GM18858 (cell line): ENCODE measurements around the gene GALNT17.

ENCODE experiments used
- ATAC-seq: cut with Tn5 transposase; IDR thresholded peaks from one replicate; pipeline ENCODE4 v1.9.1; 2021; ENCODE audit not compliant: unreplicated experiment

Gene GALNT17

DNA sequence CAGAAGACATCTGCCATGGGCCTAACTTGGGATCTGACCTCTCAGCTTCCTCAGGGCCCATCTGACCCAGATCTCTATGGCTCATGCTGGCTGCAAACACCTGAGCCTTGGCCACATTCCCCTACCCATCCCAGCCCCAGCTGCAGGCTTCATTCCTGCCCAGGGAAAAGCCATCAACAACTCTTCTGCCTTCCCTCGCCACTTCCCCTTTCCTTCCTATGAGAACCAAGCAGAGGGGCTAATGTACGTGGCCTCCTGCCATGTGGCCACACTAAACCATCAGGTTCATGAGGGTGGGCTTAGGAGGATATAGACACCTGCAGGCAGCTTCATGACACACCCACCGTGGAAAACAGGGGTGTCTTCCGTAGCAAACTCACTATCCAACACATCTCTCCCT, 312.2 kb downstream of the GALNT17 start:
- ATAC-seq: no peak

DNA sequence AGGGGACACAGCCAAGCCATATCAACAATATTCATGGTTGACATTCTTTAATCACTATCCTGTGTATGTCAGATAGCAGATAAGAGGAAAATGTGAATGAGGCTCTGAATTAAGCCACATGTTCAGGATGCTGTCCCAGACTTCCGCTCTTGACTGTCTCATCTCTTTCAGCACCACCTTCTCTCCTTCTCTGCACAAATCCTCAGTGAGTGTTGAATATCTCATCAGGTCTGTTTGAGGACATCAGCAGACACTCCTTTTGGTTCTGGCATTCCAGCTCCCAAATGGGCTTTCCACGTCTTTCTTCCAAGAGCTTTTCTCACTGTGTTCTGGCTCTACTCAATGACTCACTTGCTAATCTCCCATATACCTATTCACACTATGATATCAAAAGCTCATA, 321.7 kb downstream of the GALNT17 start:
- ATAC-seq: no peak

DNA sequence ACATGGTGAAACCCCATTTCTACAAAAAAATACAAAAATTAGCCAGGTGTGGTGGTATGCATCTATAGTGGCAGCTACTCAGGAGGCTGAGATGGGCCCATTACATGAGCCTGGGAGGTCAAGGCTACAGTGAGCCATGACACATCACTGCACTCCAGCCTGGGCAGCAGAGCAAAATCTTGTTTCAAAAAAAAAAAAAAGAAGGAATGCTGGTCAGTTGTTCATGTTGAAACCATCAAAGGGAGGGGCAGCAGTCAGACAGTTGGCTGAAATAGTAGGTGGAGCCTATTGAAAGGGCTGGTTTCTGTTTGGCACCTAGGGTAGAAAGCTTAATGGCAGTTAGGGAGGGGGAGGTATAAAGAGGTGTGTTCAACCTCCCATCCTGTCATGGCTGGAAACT, 323.0 kb downstream of the GALNT17 start:
- ATAC-seq: no peak

DNA sequence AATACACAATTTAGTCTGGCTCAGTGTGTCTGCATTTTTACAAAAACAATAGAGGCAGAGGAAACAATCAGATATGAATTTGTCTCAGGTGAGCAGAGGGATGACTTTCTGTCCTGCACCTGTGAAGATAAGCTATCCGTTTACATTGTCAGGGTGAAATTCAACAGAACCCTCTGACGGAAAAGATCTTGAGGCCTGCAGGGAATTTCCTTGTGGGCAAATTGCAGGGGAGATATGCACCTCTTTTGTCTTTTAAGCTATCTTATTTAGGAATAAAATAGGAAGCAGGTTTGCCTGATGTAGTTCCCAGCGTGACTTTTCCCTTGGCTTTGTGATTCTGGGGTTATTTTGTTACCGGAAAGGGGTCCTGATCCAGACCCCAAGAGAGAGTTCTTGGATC, 325.1 kb downstream of the GALNT17 start:
- ATAC-seq: no peak

DNA sequence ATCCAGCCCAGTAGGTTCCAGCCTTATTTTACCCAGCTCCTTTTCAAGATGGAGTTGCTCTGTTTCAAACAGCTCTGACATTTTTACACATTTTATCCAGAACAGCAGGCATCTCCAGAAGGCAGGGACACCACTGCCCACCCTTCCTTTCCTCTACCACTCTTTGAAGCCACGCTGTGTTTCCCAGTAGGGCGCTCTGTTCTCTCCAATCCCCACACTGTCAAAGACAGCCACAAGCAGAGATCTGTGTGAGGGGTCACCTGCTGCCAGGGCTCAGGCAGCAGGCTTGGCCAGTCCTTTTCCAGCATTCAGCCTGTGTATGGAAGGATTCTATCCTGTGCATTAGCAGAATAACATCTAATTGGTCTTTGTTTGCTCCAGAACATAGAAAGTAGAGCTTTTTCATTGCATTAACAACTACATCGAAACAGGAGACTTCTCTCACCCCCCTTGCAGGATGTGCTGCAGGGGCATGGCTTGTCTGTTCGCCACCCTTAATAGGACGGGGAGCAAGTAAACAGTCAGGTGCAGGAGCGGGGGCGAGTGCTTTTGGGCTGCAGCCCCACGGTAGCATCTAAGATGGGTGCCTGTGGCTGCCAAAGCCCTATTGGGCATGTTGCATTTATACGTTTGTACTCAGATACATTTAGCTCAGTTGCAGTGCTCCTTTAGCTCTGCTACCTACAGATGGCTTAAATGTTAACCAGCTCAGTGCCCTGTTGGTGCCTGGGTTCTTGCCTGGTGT, 326.1 kb downstream of the GALNT17 start:
- ATAC-seq: no peak

DNA sequence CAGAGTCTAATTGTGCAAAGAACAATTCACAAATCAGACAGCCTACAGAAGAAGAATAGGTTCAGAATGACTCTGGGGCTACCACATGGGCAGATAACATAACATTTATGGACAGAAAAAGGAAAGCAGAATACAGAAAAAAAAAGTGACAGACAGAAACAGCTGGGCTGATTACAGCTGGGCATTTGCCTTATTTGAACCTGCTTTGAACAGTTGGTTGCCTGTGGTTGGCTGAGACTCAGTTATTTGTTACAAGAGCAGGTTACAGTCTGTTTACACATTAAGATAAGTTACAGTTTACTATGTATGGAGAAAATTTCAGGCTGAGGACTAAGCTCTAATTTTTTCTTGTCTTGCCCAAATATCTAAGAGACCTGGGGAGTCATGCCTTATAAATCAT, 327.2 kb downstream of the GALNT17 start:
- ATAC-seq: no peak

DNA sequence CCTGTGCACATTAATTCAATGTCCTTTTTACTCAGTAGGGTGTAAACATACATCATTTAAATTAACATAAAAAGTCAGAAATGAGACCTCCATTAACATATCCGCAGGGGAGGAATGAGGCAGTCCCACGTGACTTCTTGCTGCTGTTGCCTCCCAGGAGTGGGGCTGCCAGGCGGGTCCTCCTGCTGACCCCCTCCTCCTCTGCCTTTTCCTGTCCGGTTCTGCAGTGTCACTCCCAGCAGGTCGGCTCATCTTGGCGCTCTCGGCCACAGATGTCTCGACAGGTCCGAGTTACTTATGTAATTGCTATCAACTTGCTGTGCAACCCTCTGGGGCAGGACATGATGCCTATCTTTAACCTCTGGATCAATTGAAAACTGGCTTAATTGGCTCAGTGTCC, 329.6 kb downstream of the GALNT17 start:
- no peak for ATAC-seq

DNA sequence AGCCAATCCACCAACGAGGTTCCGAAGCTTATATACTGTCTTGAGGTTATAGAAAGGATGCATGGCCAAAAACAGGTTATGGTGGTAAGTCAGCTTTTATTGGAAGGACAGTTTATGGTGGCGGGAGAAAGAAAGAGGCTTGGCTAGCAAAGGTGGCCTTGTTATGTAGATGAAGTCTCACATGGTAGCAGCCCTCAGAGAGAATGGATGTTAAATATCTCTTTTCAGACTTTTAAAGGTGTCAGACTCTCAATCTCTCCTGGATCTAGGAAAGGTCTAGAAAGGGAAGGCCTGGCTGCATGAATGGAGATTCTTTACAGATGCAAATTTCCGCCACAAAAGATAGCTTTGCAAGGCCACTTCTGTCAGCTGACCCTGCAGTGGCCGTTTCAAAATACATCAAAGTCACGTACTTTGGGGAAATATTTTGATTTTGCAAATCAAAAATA, 333.8 kb downstream of the GALNT17 start:
- ATAC-seq: no peak

DNA sequence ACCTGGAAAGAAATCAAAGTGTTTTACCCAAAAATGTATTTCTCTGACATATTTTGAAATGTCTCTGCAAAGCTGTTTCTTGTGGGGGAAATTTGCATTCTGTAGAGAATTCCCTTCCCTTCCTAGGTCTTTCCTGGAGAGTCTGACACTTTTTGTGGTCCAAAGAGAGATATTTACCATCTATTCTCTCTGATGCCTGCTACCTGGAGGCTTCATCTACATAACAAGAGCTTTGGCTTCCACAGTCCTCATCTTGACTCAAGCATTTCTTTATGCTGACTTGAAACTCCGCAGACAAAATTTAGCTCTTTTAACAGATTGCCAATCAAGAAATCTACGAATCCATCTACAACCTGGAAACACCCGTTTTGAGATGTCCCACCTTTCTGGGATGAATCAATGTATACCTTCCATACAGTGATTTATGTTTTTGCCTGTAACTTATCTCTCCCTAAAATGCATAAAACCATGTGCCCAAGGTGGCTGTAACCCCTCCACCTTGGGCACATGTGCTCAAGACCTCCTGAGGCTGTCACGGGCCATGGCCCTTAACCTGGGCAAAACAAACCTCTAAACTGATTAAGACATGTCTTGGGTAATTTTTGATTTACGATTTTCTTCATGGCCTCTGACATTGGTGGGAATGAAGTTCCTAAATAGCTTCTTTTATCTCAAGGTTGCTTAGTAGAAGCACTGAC, 334.7 kb downstream of the GALNT17 start:
- ATAC-seq: no peak

DNA sequence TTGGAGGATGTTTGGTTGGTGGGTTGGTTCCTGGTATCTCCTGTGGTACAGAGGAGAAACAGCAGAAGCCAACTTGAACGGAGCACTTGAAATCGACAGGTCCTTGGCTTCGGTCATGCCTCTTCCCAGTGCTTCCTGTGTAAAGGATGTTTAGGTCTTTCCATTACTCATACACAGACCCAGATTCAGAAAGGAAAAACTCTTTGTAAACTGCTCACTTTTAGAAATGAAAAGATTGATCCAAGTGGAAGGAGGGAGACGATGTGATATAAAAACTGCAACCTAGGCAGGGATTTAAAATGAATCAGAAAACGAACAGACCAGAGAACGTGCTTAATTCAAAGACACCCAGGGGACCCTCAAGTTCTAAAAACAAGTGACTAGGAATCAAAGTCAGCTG, 338.4 kb downstream of the GALNT17 start:
- ATAC-seq: no peak

DNA sequence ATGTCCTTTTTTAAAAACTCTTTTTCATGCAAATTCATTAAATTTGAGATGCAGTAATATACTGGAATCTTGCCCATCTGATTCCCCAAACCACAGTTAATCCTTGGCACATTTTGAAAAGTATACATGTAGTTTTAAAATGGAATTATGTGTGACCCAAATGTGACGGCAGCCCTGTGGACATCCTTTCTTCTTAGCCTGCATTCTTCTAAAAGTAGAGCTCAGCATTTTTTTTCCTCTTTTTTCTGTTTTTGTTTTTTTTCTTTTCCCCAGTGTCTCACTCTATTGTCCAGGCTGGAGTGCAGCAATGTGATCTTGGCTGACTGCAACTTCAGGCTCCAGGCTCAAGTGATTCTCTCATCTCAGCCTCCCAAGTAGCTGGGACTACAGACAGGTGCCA, 338.9 kb downstream of the GALNT17 start:
- no peak for ATAC-seq

DNA sequence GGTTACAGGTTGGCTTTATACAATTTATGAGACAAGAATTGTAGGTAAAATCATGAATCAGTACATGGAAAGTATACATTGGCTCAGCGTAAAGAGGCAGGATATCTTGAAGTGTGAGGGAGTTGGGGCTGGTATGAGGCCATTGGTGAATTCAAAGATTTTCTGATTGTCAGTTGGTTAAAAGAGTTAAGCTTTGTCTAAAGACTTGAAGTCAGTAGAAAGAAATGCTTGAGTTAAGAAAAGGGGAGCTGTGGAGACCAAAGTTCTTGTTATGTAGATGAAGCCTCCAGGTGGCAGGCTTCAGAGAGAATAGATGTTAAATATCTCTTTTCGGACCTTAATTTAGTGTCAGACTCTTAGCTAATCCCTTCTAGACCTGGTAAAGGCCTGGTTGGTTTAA, 341.0 kb downstream of the GALNT17 start:
- ATAC-seq: no peak

DNA sequence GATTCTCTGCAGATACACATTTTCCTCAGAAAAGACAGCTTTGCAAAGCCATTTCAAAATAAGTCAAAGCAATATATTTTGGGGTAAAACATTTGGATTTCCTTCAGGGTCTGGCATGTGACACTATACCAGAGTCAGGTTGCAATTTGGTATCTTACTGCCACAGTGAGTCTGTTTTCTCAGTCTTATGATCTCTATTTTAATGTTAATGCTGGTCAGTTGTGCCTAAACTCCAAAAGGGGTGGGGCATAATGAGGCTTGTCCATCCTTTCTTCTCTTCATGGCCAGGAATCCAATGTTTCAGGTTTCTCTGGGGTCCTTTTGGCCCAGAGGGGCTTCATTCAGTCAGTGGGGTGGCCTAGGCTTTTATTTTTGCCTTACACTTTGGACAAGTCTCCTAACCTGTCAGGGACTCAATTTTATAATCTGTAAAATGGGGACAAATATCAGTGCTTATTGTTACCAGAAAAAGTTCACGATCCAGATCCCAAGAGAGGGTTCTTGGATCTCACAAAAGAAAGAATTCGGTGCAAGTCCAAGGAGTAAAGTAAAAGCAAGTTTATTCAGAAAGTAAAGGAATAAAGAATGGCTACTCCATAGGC, 341.5 kb downstream of the GALNT17 start:
- ATAC-seq: no peak

DNA sequence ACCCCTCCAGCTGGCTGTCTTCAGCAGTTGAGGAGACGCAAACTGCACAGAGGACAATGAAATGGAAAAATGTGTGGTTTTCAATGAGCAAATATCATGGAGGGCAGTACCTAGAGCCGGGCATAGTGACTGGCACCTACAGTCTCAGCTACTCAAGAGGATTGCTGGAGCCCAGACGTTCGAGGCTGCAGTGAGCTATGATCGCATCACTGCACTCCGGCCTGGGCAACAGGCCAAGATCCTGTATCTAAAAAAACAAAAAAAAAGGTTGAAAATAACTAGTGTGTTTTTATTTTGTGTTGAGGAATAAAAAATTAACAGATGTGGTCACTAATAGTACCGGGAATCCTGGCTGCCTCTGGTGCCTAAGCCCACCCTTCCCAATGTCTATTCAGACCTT, 345.5 kb downstream of the GALNT17 start:
- no peak for ATAC-seq

DNA sequence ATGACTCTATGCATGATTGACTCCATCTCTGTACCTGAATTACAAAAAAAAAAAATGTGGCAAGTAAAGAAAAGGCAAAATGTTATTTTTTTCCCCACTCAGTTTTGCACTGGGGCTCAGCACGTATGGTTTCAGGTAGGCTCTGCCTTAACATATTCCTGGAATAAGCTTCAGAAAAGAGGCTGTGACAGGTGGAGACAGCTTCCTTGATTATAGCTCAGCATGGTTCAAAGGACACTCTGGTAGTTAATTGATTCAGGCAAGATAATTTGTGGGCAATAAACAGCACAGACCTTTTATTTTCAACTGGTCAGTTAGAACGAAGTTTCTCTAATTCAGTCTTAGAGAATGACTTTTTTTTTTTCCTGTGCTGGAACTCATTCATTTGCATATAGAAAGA, 347.3 kb downstream of the GALNT17 start:
- no peak for ATAC-seq

DNA sequence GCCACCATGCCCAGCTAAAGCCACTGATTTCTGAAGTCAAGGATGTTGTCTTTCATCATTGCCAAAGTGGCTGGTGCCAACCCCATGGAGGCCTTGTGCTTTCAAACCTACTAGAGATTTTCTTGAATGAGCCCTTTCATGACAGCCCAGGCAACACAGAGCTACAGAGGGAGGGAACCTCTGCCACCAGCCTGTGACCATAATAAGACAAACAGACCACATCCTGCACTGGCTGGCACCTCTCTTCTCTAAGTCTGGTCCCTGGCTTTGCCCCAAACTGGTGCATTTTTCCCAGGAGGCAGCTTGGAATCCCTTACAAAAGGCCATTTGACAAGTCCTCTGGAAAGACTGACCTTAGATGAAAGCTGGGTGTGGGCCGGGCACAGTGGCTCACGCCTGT, 348.8 kb downstream of the GALNT17 start:
- no peak for ATAC-seq

DNA sequence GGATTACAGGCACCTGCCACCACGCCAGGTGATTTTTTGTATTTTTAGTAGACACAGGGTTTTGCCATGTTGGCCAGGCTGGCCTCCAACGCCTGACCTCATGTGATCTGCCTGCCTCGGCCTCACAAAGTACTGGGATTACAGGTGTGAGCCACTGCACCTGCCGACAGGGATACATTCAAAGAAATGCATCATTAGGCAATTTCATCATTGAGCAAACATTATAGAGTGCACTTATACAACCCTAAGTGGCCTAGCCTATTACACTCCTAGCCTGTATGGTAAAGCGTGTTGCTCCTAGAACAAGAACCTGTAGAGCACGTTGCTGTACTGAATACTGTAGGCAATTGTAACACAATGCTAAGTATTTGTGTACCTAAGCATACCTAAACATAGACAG, 350.3 kb downstream of the GALNT17 start:
- no peak for ATAC-seq

DNA sequence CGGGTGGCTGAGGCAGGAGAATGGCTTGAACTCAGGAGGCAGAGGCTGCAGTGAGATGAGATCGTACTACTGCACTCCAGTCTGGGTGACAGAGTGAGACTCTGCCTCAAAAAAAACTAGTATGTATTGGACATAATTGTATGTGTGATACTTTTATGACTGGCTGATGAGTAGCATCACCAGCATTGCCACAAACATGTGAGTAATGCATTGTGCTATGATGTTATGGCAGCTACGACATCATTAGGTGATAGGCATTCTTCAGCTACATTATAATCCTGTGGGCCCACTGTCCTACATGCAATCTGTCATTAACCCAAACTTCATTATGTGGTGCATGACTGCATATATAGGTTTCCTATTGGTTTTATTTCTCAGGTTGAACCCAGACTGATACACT, 352.4 kb downstream of the GALNT17 start:
- no peak for ATAC-seq

DNA sequence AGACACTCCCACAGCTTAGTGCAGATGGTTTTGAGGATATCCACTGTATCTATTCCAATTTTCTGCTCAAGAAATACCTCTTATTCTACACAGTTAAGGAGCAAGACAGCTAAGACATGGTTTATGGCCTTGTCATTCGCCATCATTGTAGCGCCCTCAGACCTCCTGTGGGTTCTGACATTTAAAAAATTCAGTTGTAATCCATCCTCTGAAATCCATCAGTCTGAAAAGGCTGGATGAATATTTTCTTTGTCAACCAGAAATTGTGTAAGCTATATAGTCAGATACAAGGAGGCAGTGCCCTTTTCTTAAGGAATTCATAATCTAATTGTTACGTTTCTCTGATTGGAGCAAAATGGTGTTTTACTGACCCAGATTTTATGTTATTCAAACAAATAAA, 353.6 kb downstream of the GALNT17 start:
- ATAC-seq: no peak

DNA sequence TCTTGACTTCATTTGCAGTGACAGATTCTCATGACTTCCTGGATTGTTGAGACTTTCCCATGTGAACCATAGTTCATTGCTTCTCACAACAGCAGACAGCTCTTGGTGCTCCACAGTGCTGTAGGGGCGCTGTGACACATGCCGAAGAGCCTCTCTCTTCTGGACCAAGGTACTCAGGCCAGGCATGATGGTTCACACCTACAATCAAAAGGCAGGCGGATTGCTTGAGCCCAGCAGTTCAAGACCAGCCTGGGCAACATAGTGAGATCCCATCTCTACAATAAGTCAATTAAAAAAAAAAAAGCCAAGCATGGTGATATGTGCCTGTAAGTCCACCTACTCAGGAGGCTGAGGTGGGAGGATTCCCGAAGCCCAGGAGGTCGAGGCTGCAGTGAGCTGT, 354.5 kb downstream of the GALNT17 start:
- ATAC-seq: no peak

DNA sequence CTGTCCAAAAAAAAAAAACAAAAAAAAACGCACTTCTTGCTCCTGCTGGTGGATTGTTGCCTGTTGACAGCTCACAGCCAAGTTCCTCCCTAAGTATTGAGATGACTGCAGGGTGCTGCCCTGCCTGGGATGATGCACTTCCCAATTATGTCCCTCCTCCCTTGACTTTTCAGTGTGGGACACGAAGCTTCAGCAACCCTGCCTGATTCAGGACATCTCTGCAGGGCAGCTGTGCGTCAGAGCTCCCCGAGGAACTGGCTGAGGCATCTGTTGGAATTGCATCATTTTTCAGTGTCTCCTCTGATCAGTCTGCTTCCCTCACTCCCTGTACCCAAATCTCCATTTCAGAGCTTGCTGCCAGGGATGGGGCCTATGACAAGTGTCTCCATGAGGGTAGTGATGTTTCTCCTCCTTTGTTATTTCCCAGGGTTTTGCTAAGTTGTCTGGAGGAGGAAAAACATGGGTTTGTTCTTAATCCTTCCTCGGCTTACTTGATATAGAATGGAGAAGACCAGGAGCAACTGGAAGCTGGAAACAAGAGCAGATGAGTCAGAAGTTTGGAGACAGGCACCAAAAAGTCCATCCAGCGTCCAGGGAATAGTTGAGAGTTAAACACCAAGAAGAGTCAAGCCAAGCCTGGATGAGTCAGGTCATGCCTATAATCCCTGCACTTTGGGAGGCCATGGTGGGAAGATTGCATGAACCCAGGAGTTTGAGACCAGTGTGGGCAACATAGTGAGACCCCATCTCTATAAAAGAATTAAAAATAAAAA, 355.1 kb downstream of the GALNT17 start:
- no peak for ATAC-seq

DNA sequence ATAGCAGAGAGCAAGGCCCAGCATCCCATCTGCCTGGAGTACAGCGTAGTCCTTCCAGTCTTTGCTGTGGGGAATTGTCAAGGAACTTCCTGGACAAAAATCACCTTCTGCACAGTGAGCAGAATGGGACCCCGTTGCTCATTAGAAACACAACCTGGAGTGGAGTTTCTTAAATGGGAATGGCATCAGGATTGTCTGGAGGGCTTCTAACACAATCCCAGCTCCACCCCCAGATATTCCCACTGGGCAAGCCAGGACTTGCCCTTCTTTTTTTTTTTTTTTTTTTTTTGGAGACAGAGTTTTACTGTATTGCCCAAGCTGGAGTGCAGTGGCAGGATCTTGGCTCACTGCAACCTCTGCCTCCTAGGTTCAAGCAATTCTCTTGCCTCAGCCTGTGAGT, 356.4 kb downstream of the GALNT17 start:
- no peak for ATAC-seq
